ENCODE measurements around the gene PATJ. TPM values are rescaled to one million over a fixed set of nuclear protein-coding genes. Genes with fewer than 3 reads are reported as not detected.

Gene PATJ
- total RNA-seq, 1 experiment from 2014 or later = 57.9 TPM

- POLR2A ChIA-PET = no interaction called here
- Mint-ChIP-seq H3K4me3 (no peak overlapping the region), H3K9me3 (peaks cover 5% of the 10 kb centered on the region), H3K4me1 (peaks cover 24% of the 10 kb centered on the region), H3K27ac (peak overlapping the region; percentile 88; the same call in 1 of the 2 replicates), H3K27me3 (ENCODE audit: low read depth) (no peaks in the 10 kb centered on the region), H3K36me3 (peaks cover 4% of the 10 kb centered on the region; the same call in 1 of the 2 replicates)
- DNase-seq (ENCODE audit: low spot score) (no peak), ATAC-seq (peak; percentile 57)
- CTCF ChIA-PET = interaction anchor here (0.5 to 0.7 kb wide), 2 partner anchors 10 to 73 kb away, joined by 3 to 4 read pairs; no protein-coding TSS in a partner anchor
- TF ChIP-seq NR1H2 (CRISPR knock-in tag; IDR thresholded peaks at IDR 0.05) = no peak
- no peak for TF ChIP-seq TCF7 (CRISPR knock-in tag; IDR thresholded peaks at IDR 0.05; ENCODE audit: low read depth)
- TF ChIP-seq ZNF232 (CRISPR knock-in tag; IDR thresholded peaks at IDR 0.05) = no peak
- TF ChIP-seq OVOL2 (CRISPR knock-in tag; IDR thresholded peaks at IDR 0.05; ENCODE audit: borderline replicate concordance) = no peak
- TF ChIP-seq PREB (CRISPR knock-in tag; IDR thresholded peaks at IDR 0.05; ENCODE audit: borderline replicate concordance) = no peak
- no peak for TF ChIP-seq SMAD4 (CRISPR knock-in tag; IDR thresholded peaks at IDR 0.05)
- TF ChIP-seq NFATC4 (CRISPR knock-in tag; IDR thresholded peaks at IDR 0.05) = no peak
- TF ChIP-seq ZNF263 (CRISPR knock-in tag; IDR thresholded peaks at IDR 0.05; ENCODE audit: low read depth) = no peak
- no peak for TF ChIP-seq E2F4 (CRISPR knock-in tag; IDR thresholded peaks at IDR 0.05; ENCODE audit: borderline replicate concordance, low read depth)
- no peak for TF ChIP-seq ZNF532 (CRISPR knock-in tag; IDR thresholded peaks at IDR 0.05; ENCODE audit: borderline replicate concordance)
- TF ChIP-seq STAT6 (CRISPR knock-in tag; conservative IDR thresholded peaks at IDR 0.05; ENCODE audit: low read depth) = no peak
- no peak for TF ChIP-seq MXD4 (CRISPR knock-in tag; IDR thresholded peaks at IDR 0.05; ENCODE audit: borderline replicate concordance)
- no peak for TF ChIP-seq EMX1 (CRISPR knock-in tag; IDR thresholded peaks at IDR 0.05)
- TF ChIP-seq NFYB (CRISPR knock-in tag; conservative IDR thresholded peaks at IDR 0.05; ENCODE audit: low read depth) = no peak
- no peak for TF ChIP-seq ZNF416 (CRISPR knock-in tag; IDR thresholded peaks at IDR 0.05)
- TF ChIP-seq CREM (CRISPR knock-in tag; IDR thresholded peaks at IDR 0.05) = no peak
These were observed 100.7 kb downstream of the PATJ start for GRCh38 chr1:61842863-61843514.

- CTCF ChIA-PET = interaction anchor here (0.7 kb wide), 1 partner anchor 9 kb away, joined by 4 read pairs; no protein-coding TSS in a partner anchor
- POLR2A ChIA-PET = no interaction called here
- H3K4me1 Mint-ChIP-seq = peaks cover 21% of the 10 kb centered on the region
- H3K27ac Mint-ChIP-seq = no peak overlapping the region
- no peaks in the 10 kb centered on the region for H3K27me3 Mint-ChIP-seq (ENCODE audit: low read depth)
- peaks cover 4% of the 10 kb centered on the region; the same call in 1 of the 2 replicates for H3K36me3 Mint-ChIP-seq
- no peak overlapping the region for H3K4me3 Mint-ChIP-seq
- peaks cover 5% of the 10 kb centered on the region for H3K9me3 Mint-ChIP-seq
- ATAC-seq (no peak), DNase-seq (ENCODE audit: low spot score) (no peak)
- no peak for TF ChIP-seq ZNF425 (CRISPR knock-in tag; conservative IDR thresholded peaks at IDR 0.05)
- no peak for TF ChIP-seq ETV6 (CRISPR knock-in tag; IDR thresholded peaks at IDR 0.05)
- TF ChIP-seq FOXP4 (CRISPR knock-in tag; IDR thresholded peaks at IDR 0.05) = no peak
- no peak for TF ChIP-seq ZNF423 (CRISPR knock-in tag; IDR thresholded peaks at IDR 0.05)
- no peak for TF ChIP-seq FOXJ3 (CRISPR knock-in tag; IDR thresholded peaks at IDR 0.05; ENCODE audit: borderline replicate concordance)
- no peak for TF ChIP-seq ESRRA (CRISPR knock-in tag; IDR thresholded peaks at IDR 0.05; ENCODE audit: borderline replicate concordance)
These were observed 101.7 kb downstream of the PATJ start for GRCh38 chr1:61844006-61844405.

All from WTC11 (cell line).